Esophagus (tissue), 2 donors: ENCODE results near the gene VWA8. TPM values are rescaled to one million over a fixed set of nuclear protein-coding genes. Genes with fewer than 3 reads are reported as not detected.
"Not testable (repeated sequence)": the region's sequence is repeated elsewhere in the genome, so short reads cannot be mapped to it uniquely, and the experiment has no call there.

Source experiments
- H3K27ac ChIP-seq, 2 donors: one replicate each; pipeline ENCODE4 v1.5.1; 2013; ENCODE audit warnings: low read depth in 2 of 2, mild to moderate bottlenecking in 2 of 2, inconsistent platforms in 1 of 2, low read length in 1 of 2, moderate library complexity in 1 of 2
- H3K27me3 ChIP-seq, 2 donors: one replicate each; pipeline ENCODE4 v1.6.1; 2013; ENCODE audit warnings: low read length in 2 of 2, control low read depth in 1 of 2, mild to moderate bottlenecking in 1 of 2; ENCODE audit not compliant: insufficient read depth in 2 of 2, control insufficient read depth in 1 of 2
- H3K36me3 ChIP-seq, 2 donors: one replicate each; pipeline ENCODE4 v1.6.1; 2013; ENCODE audit warnings: low read length in 1 of 2; ENCODE audit not compliant: control insufficient read depth in 2 of 2, insufficient read depth in 2 of 2
- H3K4me1 ChIP-seq, 2 donors: one replicate each; pipeline ENCODE4 v1.6.1; 2013; ENCODE audit warnings: low read length in 1 of 2; ENCODE audit not compliant: control insufficient read depth in 2 of 2, insufficient read depth in 2 of 2
- H3K4me3 ChIP-seq, 2 donors: one replicate each; pipeline ENCODE4 v1.5.1; 2013; ENCODE audit warnings: low read length in 2 of 2, mild to moderate bottlenecking in 2 of 2, low read depth in 1 of 2, moderate library complexity in 1 of 2
- H3K9me3 ChIP-seq, 2 donors: one replicate each; pipeline ENCODE4 v1.6.1; 2013; ENCODE audit warnings: mild to moderate bottlenecking in 2 of 2, low read depth in 1 of 2, low read length in 1 of 2, moderate library complexity in 1 of 2; ENCODE audit not compliant: control insufficient read depth in 2 of 2, insufficient read depth in 1 of 2
- WGBS, 2 donors: extraction: QIAGEN DNeasy Blood & Tissue Kit; methylation state at CpG; one replicate each; pipeline ENCODE4 v1.1.7; 2013; 5-methylcytosine and 5-hydroxymethylcytosine counted together
- polyA plus RNA-seq, 2 donors: library from polyadenylated mRNA; stranded (reverse); fragments of 200-250 nt; gene quantifications; one replicate each; pipeline ENCODE4 v1.2.3, GENCODE V29; 2013
- donor health status: healthy with polysubstance abuse.
- donor health status: Bipolar disorder and iron deficiency.

The VWA8 gene
- polyA plus RNA-seq, 2 donors = 3.5 to 3.6 TPM

- Histone ChIP-seq H3K4me3 (no peak overlapping the region), H3K4me1 (peaks cover 0 to 9% of the 10 kb centered on the region in 2 donors), H3K27me3 (no peaks in the 10 kb centered on the region), H3K9me3 (no peaks in the 10 kb centered on the region), H3K27ac (no peak overlapping the region), H3K36me3 (no peaks in the 10 kb centered on the region)
- WGBS, 2 donors = 92 to 97% methylated on average over 8 of the region's 8 CpGs
Measured at GRCh38 chr13:41550276-41550675, 410.6 kb downstream of the VWA8 start.

DNA sequence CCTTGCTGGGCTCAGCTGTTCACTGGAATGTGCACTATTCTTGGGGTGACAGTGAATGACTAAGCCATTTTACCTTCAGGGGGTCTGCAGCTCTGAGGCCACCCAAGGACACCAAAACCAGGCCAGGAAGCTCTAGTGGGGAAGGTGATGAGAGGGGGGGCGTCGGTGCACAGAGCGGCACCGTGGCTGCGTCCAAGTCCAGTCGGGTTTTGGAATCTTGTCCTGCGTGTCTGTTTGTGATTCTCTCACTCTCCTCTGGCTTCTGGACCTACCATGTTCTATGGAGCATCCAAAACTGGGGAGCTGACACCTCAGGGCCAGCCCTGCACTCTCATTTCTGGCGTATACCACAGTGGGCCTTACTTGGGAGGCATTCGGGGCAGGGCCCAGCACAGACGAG is 411.4 kb downstream of the VWA8 start:
- WGBS, 2 donors = 94% methylated on average over 10 of the region's 10 CpGs
- H3K4me3 ChIP-seq = no peak overlapping the region
- no peak overlapping the region for H3K27ac ChIP-seq
- H3K36me3 ChIP-seq = no peaks in the 10 kb centered on the region
- H3K4me1 ChIP-seq = peaks cover 0 to 9% of the 10 kb centered on the region in 2 donors
- H3K9me3 ChIP-seq = no peaks in the 10 kb centered on the region
- no peaks in the 10 kb centered on the region for H3K27me3 ChIP-seq

DNA sequence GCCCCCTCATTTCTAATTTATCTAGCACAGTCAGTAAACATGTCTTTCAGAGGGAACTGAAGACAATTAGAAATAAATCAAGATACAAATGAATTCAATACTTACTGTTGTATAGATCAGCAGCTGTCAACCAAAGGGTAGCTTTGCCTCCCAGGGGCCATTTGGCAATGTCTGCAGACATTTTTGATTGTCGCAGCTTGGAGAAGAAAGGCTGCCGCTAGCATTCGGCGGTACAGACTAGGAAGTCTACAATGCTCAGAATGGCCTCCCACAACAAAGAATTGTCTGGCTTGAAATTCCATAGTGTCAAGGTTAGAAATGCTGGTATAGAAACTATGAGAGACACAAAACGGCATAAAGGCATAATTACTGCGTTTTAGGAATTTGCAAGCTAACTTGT is 412.0 kb downstream of the VWA8 start:
- Histone ChIP-seq H3K4me1 (peaks cover 0 to 9% of the 10 kb centered on the region in 2 donors), H3K27me3 (no peaks in the 10 kb centered on the region), H3K27ac (no peak overlapping the region), H3K9me3 (no peaks in the 10 kb centered on the region), H3K36me3 (no peaks in the 10 kb centered on the region), H3K4me3 (no peak overlapping the region)
- whole genome bisulfite sequencing, 2 donors = 92 to 96% methylated on average over 6 of the region's 6 CpGs

DNA sequence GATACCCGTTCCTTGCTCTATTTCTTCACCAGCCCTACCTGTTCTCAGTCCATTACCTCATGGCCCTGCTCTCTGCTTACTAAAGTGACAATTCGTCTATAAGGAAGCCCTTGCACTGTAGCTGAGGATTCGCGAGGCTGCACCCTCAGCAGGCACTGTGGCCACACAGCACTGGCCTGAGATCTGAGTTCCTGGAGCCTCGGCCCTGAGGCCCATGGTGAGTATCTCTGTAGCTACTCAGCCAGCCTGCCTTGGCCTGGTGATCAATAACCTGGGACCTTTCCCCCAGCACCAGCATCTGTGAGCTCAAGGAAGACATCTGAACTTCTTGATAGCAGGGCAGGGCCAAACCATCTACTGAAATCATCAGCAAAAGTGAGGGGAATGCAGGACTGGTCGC is 412.9 kb downstream of the VWA8 start:
- no peaks in the 10 kb centered on the region for H3K27me3 ChIP-seq
- peak overlapping the region in 1 of 2 donors; percentile 2 for H3K27ac ChIP-seq
- no peak overlapping the region for H3K4me3 ChIP-seq
- H3K36me3 ChIP-seq = no peaks in the 10 kb centered on the region
- WGBS, 2 donors = 77 to 79% methylated on average over 6 of the region's 6 CpGs
- H3K9me3 ChIP-seq = no peaks in the 10 kb centered on the region
- peaks cover 0 to 9% of the 10 kb centered on the region in 2 donors for H3K4me1 ChIP-seq

DNA sequence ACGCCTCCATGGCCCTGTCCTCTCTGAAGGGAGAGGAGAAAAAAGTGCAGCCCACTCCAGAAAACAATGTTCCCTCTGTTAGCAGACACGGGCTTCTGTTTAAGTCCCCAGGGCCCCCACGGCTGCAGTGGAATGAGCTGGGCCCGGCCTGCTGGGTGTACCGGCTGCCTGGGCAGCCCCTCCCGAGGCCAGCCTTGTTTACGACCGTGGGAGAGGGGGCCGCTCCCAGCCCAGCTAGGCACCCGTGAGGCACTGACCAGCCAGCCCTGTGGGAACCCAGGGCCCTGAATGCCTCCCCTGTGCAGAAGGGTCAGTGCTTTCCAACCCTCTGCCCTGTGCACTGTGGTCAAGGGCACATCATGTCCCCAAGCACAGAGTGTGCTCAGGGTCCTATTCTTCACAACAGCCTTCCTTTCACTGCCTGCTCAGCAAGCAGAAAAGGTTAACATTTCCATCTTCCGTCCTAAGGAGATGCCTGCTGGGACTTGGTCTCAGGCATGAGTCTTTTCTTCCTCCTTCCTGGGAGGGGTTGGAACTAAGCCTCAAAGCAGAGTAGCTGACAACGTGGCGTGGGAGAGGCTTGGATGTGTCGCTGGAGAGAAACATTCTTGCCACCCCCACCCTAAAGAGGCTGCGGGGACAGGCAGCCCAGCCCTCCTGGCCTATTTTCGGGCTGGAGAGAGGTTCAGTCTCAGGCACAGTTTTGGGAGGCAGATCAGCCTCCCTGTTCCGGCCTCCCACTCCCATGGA is 413.5 kb downstream of the VWA8 start:
- Histone ChIP-seq H3K27ac (peak overlapping the region; percentile 24 to 34), H3K36me3 (no peaks in the 10 kb centered on the region), H3K27me3 (no peaks in the 10 kb centered on the region), H3K9me3 (no peaks in the 10 kb centered on the region), H3K4me1 (peaks cover 2 to 9% of the 10 kb centered on the region in 2 donors), H3K4me3 (no peak overlapping the region)
- WGBS, 2 donors = 51% methylated on average over 17 of the region's 17 CpGs

GRCh38 chr13:41546372-41547190 is 414.3 kb downstream of the VWA8 start:
- Histone ChIP-seq H3K27me3 (no peaks in the 10 kb centered on the region), H3K36me3 (no peaks in the 10 kb centered on the region), H3K4me1 (peaks cover 3 to 13% of the 10 kb centered on the region in 2 donors), H3K27ac (peak overlapping the region; percentile 24 to 34), H3K9me3 (no peaks in the 10 kb centered on the region), H3K4me3 (no peak overlapping the region)
- WGBS, 2 donors = 87 to 88% methylated on average over 14 of the region's 14 CpGs

DNA sequence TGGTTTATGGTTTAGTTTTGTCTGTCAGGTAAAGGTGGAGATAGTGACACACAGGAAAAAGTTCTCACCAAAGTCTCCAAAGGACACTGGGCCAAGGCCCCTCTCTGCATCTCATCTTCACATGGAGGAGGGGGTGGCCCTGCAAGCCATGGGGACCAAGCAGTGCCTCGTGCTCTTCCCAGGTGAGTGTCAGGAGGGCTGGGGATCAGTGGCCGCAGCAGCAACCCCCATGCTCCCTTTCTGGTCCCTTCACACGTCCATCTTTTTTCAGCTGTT is 415.5 kb downstream of the VWA8 start:
- Histone ChIP-seq H3K27ac (no peak overlapping the region), H3K4me3 (no peak overlapping the region), H3K36me3 (no peaks in the 10 kb centered on the region), H3K9me3 (no peaks in the 10 kb centered on the region), H3K27me3 (no peaks in the 10 kb centered on the region), H3K4me1 (peaks cover 3 to 13% of the 10 kb centered on the region in 2 donors)
- 59 to 61% methylated on average over 3 of the region's 3 CpGs for WGBS, 2 donors

GRCh38 chr13:41543664-41544300 is 417.1 kb downstream of the VWA8 start:
- WGBS, 2 donors = 82 to 87% methylated on average over 7 of the region's 7 CpGs
- Histone ChIP-seq H3K36me3 (no peaks in the 10 kb centered on the region), H3K4me1 (peaks cover 3 to 13% of the 10 kb centered on the region in 2 donors), H3K9me3 (no peaks in the 10 kb centered on the region), H3K4me3 (no peak overlapping the region), H3K27me3 (no peaks in the 10 kb centered on the region), H3K27ac (no peak overlapping the region)

- 93% methylated on average over 3 of the region's 3 CpGs for WGBS, 2 donors
- H3K36me3 ChIP-seq, H3K27ac ChIP-seq, H3K9me3 ChIP-seq, H3K4me3 ChIP-seq, H3K27me3 ChIP-seq: not testable (repeated sequence)
- peaks cover 3 to 13% of the 10 kb centered on the region in 2 donors for H3K4me1 ChIP-seq
Measured at GRCh38 chr13:41542799-41543198, 418.1 kb downstream of the VWA8 start.
